ENCODE results near the gene TMSB10.
"Not testable (repeated sequence)": the region's sequence is repeated elsewhere in the genome, so short reads cannot be mapped to it uniquely, and the experiment has no call there.

The TMSB10 gene

DNA sequence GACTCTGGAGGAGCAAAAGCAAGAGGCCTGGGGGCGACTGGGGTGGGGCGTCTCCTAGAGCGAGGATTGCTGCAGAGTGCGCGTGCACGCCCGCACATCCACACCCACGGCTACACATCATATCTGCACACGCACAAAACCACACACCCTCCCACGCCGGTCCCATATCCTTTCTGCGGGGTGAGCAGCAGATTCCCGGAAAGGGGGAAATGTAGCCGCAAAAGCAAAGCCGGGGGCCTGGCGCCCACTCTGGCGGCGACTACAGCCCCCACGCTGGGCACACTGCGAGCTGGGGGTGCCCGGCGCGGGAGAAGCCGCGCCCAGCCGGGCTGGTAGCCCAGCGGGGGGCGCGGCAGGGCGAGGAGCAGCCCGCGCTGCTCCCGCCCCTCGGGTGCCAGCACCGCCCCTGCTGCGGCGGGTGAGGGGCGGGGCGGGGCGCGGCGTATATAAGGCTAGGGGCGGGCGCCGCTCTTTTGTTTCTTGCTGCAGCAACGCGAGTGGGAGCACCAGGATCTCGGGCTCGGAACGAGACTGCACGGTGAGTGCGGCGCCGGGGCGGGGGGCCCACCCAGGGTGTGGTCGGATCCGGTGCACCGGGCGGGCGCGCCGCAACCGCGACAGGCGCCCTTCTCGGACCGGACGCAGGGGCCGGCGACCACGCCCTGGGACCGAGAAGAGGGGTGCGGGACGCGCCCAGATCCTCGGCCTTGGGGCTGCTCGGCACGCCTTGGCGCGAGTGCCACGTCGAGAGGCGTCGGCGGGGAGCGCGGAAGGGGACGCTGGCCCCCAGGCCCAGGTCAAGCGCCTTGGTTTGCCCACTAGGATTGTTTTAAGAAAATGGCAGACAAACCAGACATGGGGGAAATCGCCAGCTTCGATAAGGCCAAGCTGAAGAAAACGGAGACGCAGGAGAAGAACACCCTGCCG is at the start of gene TMSB10:
Gene TMSB10, plus strand, starts transcription at position 476 of the 927 bp plus-strand sequence.
- peak; percentile 14 for DNase-seq

DNA sequence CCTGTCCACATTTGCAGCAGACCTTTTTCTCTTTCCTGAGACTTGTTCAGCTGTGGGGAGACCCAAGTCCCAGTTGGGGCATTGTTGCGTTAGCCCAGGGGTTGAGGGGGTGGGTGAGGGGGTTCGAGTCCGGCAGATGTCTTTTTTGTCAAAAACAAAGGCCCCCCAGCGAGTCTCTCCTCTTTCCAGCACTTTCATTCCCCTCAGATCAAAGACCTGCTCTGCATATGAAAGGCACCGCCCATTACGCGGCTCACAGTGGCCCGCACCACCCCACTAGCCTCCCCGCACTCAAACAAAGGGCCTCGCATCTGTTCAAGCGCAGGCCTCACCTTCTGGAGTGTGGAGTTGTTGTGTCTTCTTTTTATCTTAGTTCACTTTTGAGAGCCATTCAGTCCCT is 49.7 kb upstream of the TMSB10 start:
- DNase-seq = no peak

DNA sequence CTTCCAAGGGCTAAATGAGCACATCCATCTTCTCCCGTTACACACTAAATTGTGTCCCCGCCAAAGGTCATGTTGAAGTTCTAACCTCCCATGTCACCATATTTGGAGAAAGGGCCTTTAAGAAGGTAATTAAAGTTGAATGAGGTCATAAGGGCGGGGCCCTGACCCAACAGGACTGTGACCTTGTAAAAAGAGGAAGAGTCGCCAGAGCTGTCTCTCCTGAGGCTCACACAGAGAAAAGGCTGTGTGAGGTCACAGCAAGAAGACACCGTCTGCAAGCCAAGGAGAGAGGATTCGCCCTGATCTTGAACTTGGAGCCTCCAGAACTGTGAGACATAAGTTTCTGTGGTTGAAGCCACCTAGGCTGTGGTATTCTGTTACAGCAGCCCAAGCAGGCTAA is 48.7 kb upstream of the TMSB10 start:
- no peak for DNase-seq

DNA sequence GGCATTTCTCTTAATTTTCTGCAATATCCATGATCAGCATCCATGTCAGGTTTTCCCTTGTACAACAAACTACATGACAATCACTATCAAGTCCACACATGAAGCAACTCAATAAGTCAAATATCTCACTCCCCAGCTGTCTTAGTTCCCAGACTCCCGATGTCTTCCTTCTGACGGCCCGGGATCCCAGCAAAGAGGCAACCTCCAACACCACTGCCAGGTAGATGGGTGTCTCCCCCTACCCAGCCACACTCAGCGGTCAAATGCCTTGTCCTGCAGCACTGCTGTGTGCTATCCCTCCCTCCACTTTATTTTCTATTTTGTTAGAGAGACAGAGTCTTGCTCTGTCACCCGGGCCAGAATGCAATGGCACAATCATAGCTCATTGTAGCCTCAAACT is 47.9 kb upstream of the TMSB10 start:
- no peak for DNase-seq

DNA sequence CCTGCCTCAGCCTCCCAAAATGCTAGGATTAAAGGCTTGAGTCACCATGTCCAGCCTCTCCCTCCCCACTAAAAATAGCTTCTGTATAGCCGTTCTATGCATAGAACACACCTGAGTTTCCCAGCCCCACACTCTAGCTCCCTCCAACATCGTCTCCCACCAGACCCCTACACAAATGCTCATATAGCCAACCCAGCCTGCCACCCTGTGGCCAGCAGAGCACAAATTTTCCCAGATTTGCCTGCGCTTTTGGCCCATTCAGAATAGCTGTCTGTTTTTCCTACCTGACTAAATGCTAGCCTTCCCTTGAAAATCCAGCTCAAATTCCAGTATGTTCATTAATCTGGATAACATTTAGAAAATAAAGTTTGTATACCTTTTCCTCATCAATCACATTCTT is 47.3 kb upstream of the TMSB10 start:
- DNase-seq = no peak

DNA sequence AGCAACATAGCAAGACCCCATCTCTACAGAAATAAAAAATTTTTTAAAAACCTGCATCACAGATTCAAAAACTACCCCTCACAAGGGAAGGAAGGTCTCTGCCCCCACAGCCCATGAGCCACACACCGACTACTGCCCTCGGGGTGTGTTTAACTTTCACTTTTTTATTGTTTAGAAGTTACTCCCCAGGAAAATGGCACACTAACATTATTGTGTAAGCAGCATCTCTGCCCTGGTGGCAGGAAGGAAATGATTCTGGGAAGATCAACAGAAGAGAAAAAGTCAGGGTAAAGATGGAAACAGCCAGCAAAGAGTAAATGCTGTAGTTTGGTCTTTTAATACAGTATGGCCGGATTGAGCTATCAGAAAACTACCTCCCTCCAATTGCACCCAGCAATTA is 46.5 kb upstream of the TMSB10 start:
- DNase-seq = no peak

DNA sequence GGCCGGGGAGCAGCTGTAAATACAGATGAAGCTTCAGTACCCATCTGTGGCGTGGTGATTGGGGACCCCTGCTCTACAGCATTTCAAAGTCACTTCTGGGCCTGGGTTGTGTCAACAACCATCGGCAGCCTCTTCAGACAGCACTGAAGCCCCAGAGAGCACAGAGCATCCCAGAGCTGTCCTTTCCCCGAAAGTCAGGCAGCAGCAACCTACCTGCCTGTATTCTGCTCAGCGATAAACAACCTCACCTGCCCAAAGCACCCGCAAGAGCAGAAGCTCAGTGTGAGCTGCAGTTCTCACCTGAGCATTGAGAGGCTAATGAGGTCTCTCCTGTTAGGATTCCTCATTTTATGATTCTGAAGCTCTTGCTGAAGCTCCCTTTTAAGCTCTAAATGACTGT is 43.9 kb upstream of the TMSB10 start:
- DNase-seq = no peak

DNA sequence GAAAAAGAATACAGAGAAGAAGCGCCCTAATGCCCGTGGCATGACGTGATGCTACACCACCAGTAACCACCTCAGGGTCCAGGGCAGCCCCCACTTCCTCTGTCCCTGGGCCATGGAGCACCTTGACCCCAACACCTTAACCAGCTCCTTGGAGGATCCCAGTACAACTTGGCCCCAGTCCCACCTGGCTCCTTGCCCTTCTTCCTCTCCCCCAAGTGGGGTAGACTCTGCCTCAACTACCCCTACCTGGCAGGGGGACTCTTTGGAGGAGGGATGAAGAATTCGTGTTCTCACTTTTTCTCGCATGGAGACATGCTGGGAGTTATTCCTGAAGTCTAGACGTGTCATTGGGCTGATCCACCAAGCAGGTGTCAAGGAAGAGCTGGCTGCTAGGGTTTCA is 43.5 kb upstream of the TMSB10 start:
- DNase-seq = no peak

DNA sequence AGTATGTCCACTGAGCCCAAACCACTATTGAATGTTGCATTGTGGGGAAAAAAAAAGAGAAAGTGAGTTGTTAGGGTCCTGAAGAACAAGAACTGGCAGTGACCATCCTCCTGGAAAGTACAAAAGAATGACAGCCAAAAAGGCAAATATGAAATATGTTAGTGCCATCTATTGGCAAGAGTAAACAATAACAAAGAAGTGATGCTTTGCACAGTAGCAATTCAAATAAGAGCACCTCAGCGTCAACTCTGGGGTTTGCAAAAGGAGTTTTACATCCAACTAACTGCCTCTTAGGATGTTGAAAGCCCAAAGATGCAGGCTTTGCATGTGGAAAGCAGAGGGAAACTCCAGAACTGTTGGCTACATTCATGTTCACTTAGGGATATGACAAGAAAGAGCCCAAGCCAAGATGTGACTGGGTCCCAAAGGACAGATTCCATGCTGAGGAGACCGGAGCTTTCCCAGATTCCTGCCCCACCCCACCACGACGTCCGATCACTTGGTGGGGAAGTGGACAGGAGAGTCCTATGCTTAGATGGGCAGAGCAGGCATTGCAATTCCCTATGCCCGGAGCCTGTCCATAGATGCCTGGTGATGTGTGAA is 40.2 kb upstream of the TMSB10 start:
- DNase-seq = no peak

DNA sequence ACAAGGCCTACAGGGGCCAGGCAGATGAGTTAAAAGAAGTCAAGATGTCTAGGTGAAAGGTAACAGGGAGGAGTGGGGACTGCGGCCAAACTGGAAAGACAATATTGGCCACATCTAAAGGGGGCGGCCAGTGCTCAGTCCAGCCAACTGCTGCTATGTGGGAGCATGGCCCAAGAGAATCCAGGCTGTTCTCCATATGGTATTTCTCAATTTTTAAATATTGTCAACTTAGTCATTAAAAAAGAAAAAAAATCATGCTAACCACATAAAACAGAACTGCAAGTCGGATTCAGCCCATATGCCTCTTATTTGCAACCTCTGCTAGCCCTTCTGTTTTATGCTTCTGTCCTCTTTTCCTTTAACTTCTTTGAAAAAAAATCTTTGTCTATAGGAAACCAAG is 39.3 kb upstream of the TMSB10 start:
- DNase-seq = no peak

DNA sequence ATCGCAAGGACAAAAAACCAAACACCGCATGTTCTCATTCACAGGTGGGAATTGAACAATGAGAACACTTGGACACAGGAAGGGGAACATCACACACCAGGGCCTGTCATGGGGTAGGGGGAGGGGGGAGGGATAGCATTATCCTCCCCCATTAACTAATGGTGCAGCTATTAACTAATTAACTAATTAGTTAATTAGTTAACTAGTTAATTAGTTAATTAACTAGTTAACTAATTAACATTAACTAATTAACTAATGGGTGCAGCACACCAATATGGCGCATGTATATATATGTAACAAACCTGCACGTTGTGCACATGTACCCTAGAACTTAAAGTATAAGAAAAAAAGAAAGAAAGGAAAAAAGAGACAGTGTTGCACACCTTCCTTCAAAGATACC is 37.1 kb upstream of the TMSB10 start:
- not testable (repeated sequence) for DNase-seq

DNA sequence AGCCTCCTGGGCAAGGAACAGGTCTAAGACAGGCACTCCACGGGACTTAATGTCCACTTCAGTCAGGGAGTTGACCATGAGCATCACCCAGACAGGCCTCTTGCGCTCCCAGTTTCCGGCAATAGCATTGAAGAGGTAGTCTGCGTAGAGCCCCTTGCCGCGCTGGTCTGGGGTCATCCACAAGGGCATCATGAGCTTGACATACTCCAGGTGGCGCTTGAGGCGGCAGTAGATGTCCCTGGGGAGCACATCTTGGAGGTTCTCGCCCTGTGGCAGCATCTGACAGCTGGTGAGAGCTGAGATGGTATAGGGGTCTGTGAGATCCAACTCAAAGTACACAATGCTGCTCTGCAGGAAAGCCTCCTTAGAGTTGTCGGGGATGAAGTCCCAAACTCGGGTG is 35.1 kb upstream of the TMSB10 start:
- no peak for DNase-seq

DNA sequence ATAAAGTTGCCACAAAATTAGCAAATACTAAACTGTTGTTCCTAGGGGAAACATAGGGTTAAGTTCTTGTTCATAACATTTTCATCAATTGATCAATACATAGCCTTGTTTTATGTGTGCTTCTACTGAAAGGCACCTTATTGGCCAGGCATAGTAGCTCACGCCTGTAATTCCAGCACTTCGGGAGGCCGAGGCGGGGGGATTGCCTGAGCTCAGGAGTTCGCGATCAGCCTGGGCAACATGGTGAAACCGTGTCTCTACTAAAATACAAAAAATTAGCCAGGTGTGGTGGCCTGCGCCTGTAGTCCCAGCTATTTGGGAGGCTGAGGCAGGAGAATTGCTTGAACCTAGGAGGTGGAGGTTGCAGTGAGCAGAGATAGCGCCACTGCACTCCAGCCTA is 32.8 kb upstream of the TMSB10 start:
- DNase-seq = not testable (repeated sequence)

DNA sequence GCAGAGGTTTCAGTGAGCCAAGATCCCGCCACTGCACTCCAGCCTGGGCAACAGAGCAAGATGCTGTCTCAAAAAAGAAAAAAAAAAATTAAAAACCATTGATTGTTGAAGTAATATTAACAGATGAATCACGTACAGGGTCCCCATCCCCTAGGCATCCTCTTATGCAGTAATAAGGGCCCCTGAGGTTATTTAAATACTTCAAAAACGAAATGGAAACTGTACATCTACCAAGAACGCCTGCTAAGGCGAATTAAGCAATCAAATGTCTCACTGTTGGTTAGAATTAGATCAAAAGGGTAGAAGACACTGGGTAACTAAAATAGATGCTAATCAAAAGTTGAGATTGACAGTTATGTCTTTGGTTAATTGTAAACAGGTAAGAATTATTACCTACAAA is 32.1 kb upstream of the TMSB10 start:
- no peak for DNase-seq

DNA sequence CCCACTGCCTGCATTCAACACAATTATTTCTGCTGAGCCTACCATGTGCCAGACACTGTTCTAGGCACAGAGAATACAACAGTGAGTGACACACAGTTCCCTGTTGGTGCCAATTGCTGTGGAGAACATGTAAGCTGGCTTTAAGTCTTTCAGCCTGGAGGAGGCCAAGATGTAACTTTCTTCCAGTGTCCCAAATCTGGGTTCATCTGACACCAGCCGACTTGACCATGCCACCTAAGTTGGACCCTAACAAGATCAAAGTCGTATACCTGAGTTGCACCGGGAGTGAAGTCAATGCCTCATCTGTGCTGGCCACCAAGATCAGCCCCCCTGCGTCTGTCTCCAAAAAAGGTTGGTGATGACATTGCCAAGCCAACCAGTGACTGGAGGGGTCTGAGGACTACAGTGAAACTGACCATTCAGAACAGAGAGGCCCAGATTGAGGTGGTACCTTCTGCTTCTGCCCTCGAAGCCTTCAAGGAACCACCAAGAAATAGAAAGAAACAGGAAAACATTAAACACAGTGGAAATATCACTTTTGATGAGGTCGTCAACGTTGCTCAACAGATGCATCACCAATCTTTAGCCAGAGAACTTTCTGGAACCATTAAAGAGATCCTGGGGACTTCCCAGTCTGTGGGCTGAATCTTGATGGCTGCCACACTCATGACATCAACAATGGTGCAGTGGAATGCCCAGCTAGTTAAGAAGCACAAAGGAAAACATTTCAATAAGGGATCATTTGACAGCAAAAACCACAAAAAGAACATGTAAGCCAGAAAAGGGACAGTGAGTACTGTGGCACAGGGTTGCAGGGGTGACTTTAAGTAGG is 30.9 kb upstream of the TMSB10 start:
- DNase-seq = no peak

DNA sequence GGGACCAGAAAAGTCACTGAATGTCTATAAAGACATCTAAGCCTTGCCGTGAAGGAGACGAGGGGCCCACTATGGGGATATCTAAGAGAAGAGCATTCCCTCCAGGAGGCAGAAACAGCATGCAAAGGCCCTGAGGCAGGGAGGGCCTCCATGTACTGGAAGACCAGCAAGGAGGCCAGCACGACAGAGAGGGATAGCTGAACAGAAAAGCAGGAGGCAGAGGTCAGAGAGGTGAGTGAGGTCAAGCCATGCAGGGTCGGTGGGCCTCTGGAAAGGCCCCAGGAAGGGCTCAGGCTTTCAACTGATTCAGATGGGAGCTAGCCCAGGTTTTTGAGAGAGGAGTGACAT is 30.3 kb upstream of the TMSB10 start:
- no peak for DNase-seq

DNA sequence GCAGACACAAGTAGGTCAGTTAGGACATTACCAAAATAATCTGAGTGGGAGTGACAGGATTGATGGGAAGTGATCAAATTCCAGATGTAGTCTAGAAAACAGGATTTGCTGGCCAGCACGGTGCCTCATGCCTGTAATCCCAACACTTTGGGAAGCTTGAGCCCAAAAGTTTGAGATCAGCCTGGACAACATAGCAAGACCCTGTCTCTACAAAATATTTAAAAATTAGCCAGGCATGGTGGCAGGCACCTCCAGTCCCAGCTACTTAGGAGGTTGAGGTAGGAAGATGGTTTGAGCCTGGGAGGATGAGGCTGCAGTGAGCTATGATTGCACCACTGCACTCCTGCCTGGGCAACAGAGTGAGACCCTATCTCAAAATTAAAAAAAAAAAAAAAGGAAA is 29.8 kb upstream of the TMSB10 start:
- DNase-seq = not testable (repeated sequence)

DNA sequence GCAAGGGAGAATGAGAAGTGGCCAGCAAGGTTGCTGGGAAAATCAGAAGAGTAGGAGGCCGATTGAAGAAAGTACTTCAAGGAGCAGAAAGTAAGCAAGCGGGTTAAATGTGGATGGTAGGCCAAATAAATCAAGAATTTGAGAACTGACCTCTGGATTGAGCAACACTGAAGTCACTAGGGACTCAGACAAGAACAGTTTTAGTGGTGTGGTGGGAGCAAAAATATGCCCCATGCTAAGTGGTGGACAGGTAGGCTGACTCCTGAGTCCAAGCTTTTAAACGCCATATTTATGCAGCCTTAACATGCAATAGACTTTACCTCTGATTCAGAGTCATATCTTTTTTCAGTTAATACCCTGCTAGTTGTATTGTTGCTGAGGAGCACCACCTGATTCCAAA is 29.1 kb upstream of the TMSB10 start:
- DNase-seq = no peak

DNA sequence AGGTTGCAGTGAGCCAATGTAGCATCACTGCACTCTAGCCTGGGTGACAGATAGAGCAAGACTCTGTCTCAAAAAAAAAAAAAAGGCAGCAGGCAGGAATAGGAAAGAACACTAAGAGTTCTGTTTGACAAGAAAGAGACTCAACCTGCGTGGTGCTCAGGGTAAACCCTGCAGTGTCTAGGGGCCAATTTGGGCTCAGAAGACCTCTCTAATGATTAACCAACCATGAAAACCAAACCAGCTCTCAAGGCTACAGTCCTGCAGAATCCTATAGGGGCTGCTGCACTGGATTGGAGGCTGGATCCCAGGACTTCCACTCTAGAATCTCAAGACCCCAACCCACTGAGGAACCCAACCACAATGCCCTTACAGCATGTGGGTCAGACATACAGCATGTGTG is 27.0 kb upstream of the TMSB10 start:
- peak; percentile 42 for DNase-seq

DNA sequence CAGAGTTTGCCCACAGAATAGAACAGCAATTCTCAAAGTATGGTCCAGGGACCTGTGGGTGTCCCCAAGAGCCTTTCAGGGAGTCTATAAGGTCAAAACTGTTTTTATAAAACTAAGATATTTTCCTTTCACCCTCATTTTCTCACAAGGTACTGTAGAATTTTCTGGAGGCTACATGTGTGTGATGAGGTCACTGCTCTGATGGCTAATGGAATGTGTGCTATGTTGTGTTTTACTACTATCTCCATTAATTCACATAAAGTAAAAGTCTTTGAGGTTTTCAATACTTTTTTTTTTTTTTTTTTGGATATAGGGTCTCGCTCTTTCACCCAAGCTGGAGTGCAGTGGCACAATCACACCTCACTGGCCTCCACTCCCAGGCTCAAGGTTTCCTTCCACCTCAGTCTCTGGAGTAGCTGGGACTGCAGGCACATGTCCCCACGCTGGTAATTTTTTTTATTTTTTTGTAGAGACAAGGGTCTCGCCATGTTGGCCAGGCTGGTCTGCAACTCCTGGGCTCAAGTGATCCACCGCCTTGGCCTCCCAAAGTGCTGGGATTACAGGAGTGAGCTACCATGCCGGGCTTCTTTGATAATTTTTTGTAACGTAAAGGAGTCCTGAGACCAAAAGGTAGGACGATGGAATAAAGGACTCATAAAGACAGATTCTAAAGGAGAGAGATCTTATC is 26.4 kb upstream of the TMSB10 start:
- no peak for DNase-seq

DNA sequence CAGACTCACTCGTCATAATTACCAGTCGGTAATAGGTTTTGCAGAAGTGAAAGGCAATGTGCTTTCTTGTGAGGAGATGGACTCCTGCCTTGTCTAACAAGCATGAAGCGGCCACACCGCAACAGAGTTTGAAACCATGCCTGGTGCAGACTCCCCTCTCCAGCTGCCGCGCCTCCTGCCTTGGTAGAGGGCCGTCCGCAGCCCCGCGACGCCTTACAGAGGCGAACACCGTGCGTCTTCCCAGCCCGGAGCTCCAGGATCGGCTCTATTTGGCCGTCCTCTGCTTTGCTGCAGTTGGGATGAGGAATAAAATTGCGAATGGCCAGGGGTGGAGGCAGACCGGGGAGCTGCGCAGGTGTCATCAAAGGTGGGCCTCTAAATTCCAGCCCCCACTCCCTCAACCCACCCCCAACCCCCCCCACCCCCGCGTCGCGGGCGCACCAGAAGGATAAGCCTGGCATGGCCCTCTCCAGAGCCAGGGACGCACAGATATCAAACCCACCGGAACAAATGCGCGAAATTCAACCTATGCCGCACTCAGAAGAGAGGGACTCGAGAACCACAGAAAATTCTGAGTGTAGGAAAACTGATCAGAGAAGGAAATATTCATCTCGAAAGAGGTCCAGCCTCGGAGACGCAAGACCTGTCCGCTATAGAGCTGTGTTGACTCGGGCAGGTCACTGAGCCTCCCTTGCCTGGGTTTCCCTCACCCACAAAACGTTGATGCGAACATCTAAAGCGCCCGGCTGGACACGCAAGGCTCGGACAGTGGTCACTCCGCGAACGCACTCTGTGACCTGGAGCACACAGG is 25.7 kb upstream of the TMSB10 start:
- DNase-seq = no peak

DNA sequence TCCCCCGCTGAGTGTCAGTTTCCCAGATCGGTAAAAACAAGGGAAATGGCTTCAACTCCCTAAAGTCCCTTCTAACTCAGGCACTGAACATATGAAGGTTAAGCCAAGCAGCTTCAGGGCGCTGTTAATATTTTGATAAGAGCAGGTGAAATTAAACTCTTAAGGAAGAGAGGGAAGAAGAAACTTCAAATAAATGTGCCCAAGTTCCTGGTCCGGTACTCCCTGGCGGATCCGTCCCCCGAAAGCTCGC is 25.1 kb upstream of the TMSB10 start:
- DNase-seq = no peak
